ENCODE data around the gene PDCD6IP.

Gene PDCD6IP

GRCh38 chr3:33908250-33908851 lies 109.9 kb downstream of the PDCD6IP start:
- Mint-ChIP-seq H3K4me1 (peaks cover 3% of the 10 kb centered on the region), H3K4me3 (no peak overlapping the region), H3K27me3 (no peaks in the 10 kb centered on the region), H3K36me3 (ENCODE audit: low read depth) (no peaks in the 10 kb centered on the region), H3K27ac (no peak overlapping the region), H3K9me3 (no peaks in the 10 kb centered on the region)
- ATAC-seq (no peak), DNase-seq (no peak)

GRCh38 chr3:33909547-33909946 lies 111.1 kb downstream of the PDCD6IP start:
- Mint-ChIP-seq H3K36me3 (ENCODE audit: low read depth) (no peaks in the 10 kb centered on the region), H3K4me3 (no peak overlapping the region)

GRCh38 chr3:33910031-33910430 lies 111.6 kb downstream of the PDCD6IP start:
- no peaks in the 10 kb centered on the region for H3K36me3 Mint-ChIP-seq (ENCODE audit: low read depth)
- peaks cover 3% of the 10 kb centered on the region for H3K4me1 Mint-ChIP-seq
- no peak overlapping the region for H3K4me3 Mint-ChIP-seq
- ATAC-seq (no peak), DNase-seq (no peak)
- no peaks in the 10 kb centered on the region for H3K9me3 Mint-ChIP-seq
- H3K27me3 Mint-ChIP-seq, result no peaks in the 10 kb centered on the region
- no peak overlapping the region for H3K27ac Mint-ChIP-seq

More at GRCh38 chr3:33909547-33909946, 111.1 kb downstream of the PDCD6IP start:
- H3K4me1 Mint-ChIP-seq, result peaks cover 3% of the 10 kb centered on the region
- DNase-seq, result no peak
- H3K9me3 Mint-ChIP-seq, result no peaks in the 10 kb centered on the region
- no peaks in the 10 kb centered on the region for H3K27me3 Mint-ChIP-seq
- H3K27ac Mint-ChIP-seq, result no peak overlapping the region
- ATAC-seq, result no peak

- no peak for DNase-seq
- ATAC-seq, result peak; percentile 40
- Mint-ChIP-seq H3K9me3 (no peaks in the 10 kb centered on the region), H3K36me3 (ENCODE audit: low read depth) (no peaks in the 10 kb centered on the region), H3K27ac (no peak overlapping the region), H3K4me1 (peaks cover 6% of the 10 kb centered on the region), H3K27me3 (peaks cover 3% of the 10 kb centered on the region), H3K4me3 (no peak overlapping the region)
Observed at GRCh38 chr3:33911525-33912322, 113.3 kb downstream of the PDCD6IP start.

DNA sequence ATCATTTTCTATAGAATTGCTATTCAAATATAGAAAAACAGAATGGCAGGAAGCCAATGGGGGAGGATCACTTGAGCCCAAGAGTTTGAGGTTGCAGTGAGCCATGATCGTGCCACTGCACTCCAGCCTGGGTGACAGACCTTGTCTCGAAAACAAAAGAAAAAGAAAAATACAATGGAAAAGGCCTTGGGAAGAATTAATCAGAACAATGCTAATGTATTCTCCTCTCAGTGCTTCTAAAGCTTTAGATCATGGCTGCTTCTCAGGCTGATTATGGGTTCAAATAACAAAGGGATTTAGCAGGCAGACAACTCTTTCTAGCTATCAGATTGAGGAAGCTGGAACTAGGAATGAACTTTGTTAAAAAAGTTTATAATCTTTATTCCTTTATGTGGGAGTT lies 115.8 kb downstream of the PDCD6IP start:
- DNase-seq (no peak), ATAC-seq (no peak)
- H3K4me3 Mint-ChIP-seq, result no peak overlapping the region
- no peaks in the 10 kb centered on the region for H3K36me3 Mint-ChIP-seq (ENCODE audit: low read depth)
- H3K4me1 Mint-ChIP-seq, result peaks cover 6% of the 10 kb centered on the region
- H3K9me3 Mint-ChIP-seq, result no peaks in the 10 kb centered on the region
- peaks cover 3% of the 10 kb centered on the region for H3K27me3 Mint-ChIP-seq
- no peak overlapping the region for H3K27ac Mint-ChIP-seq

GRCh38 chr3:33914731-33915379 lies 116.4 kb downstream of the PDCD6IP start:
- Mint-ChIP-seq H3K36me3 (ENCODE audit: low read depth) (no peaks in the 10 kb centered on the region), H3K27me3 (peaks cover 3% of the 10 kb centered on the region), H3K4me3 (no peak overlapping the region), H3K27ac (no peak overlapping the region), H3K9me3 (no peaks in the 10 kb centered on the region), H3K4me1 (peaks cover 6% of the 10 kb centered on the region)
- ATAC-seq, result no peak
- no peak for DNase-seq

DNA sequence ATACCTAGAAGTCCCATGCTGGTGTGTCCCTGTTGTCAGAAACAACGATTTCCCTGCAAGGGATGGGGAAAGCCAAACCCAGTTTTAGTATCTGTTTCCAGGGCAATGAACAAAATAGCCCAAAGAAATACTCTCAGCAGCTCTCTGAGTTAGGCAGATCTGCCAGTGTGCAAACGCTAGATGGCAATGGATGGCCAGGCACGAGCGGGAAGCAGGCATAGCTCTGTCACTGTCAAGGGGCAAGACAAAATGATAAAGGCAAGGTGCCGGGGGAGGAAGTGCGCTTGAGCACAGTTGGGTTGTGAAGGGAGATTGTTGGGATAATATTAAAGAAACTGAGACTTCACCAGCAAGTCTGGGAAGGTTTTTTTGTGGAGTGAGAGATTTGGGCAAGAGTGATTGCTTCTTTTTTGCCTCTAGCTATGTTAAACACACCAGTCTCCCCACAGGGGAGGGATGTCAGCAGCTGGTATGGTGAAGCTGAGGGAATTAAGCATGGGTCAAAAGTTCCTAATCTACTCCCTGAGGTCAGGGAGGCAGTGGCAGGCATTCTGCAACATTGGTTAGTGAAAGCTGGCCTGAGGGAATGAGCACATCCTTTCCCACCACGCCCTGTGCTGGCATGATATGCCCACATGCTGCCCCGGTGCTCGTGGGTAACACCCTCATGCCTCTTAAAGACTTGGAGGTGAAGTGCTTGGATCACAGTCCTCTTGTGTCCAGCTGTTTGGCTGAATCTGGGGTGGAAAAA lies 117.5 kb downstream of the PDCD6IP start:
- DNase-seq, result no peak
- Mint-ChIP-seq H3K36me3 (ENCODE audit: low read depth) (no peaks in the 10 kb centered on the region), H3K27ac (no peak overlapping the region), H3K27me3 (peaks cover 3% of the 10 kb centered on the region), H3K4me1 (peaks cover 6% of the 10 kb centered on the region), H3K4me3 (no peak overlapping the region), H3K9me3 (no peaks in the 10 kb centered on the region)
- peak; percentile 50 for ATAC-seq

- Mint-ChIP-seq H3K4me1 (peaks cover 3% of the 10 kb centered on the region), H3K9me3 (no peaks in the 10 kb centered on the region), H3K4me3 (no peak overlapping the region), H3K27ac (no peak overlapping the region), H3K36me3 (ENCODE audit: low read depth) (no peaks in the 10 kb centered on the region), H3K27me3 (peaks cover 3% of the 10 kb centered on the region)
- DNase-seq, result no peak
- ATAC-seq, result no peak
Observed at GRCh38 chr3:33918126-33918756, 119.8 kb downstream of the PDCD6IP start.

Measured in activated naive CD8-positive, alpha-beta T cell treated with anti-CD3 and anti-CD28 coated beads, Interleukin-2, amount 50 U/mL, for 24 hours (primary cell).